Psoas muscle (tissue), 8 donors: ENCODE data around the gene ANKRD6. TPM values are rescaled to one million over a fixed set of nuclear protein-coding genes. Genes with fewer than 3 reads are reported as not detected.

Experiments used
- ATAC-seq, 4 donors: fragments of 200-7000 bp; cut with Tn5 transposase; one replicate each; pipeline ENCODE4 v1.9.1; 2020; ENCODE audit warnings: moderate library complexity in 3 of 4, mild to moderate bottlenecking in 2 of 4
- DNase-seq, 2 donors: peaks; one replicate each; pipeline ENCODE4 v3.0.0-alpha.2; 2020
- H3K27ac ChIP-seq: fragments of 200-600 bp; one replicate; pipeline ENCODE4 v1.8.0; 2022
- H3K27me3 ChIP-seq, 3 donors: fragments of 200-600 bp in 1 of 3; one replicate each; pipeline versions ENCODE4 v1.6.1 to v1.8.0; 2013 to 2022; ENCODE audit warnings: low read length in 2 of 3, mild to moderate bottlenecking in 2 of 3, moderate library complexity in 1 of 3; ENCODE audit not compliant: insufficient read depth in 3 of 3
- H3K36me3 ChIP-seq, 2 donors: fragments of 200-600 bp in 1 of 2; one replicate each; pipeline versions ENCODE4 v1.6.1 to v1.8.0; 2013 to 2022; ENCODE audit warnings: low read depth in 1 of 2, mild to moderate bottlenecking in 1 of 2, moderate library complexity in 1 of 2; ENCODE audit not compliant: insufficient read depth in 1 of 2
- H3K4me1 ChIP-seq: fragments of 200-600 bp; one replicate; pipeline ENCODE4 v1.8.0; 2022
- H3K4me3 ChIP-seq: fragments of 200-600 bp; one replicate; pipeline ENCODE4 v1.8.0; 2022; ENCODE audit warnings: mild to moderate bottlenecking
- H3K9me3 ChIP-seq: fragments of 200-600 bp; one replicate; pipeline ENCODE4 v1.8.0; 2022
- CTCF ChIP-seq: fragments of 200-600 bp; IDR thresholded peaks from one replicate; pipeline ENCODE4 v1.8.0; 2022; ENCODE audit warnings: antibody characterized with exemption
- WGBS, 3 donors: extraction: QIAGEN DNeasy Blood & Tissue Kit; methylation state at CpG; one replicate each; pipeline versions ENCODE4 v1.1.6 to v1.1.7; 2013; 5-methylcytosine and 5-hydroxymethylcytosine counted together
- intact Hi-C, 2 donors: fragments of 100-400 bp; cut with DNase I; formaldehyde crosslinking; loops; one replicate each; pipeline versions ENCODE4 v1.11.0 to v1.14.2; 2022
- polyA plus RNA-seq, 3 donors: library from polyadenylated mRNA; stranded (reverse); fragments of 200-250 nt; gene quantifications; one replicate each; pipeline ENCODE4 v1.2.3, GENCODE V29; 2013
- total RNA-seq, 4 donors: library from RNA; stranded (reverse); fragmentation: NEBNext Ultra II Directional in 2 of 4; extraction: Animal tissue kit (Norgen Biotek cat#: 25700) in 2 of 4; gene quantifications; one replicate each; pipeline versions ENCODE4 v1.2.1 to v1.2.4, GENCODE V29; 2021 to 2023
- donor health status: healthy with polysubstance abuse.
- donor health status: DM: no; HTN: no; CAD: no; lungs with moderate emphysema.
- donor health status: Bipolar disorder and iron deficiency.
- donor health status: healthy.
- donor health status: DM: yes; HTN: yes; CAD: no.
- donor health status: DM: no; HTN: no; CAD: no.
- donor health status: DM: no; HTN: no; CAD: no.
- donor health status: DM: yes; HTN: yes; CAD: no.

ANKRD6 gene
- total and polyA plus RNA-seq, 7 donors = 1.2 to 9.0 (median 2.4) TPM

GRCh38 chr6:89462503-89462902, 29.6 kb downstream of the ANKRD6 start:
- Histone ChIP-seq H3K36me3 (no peaks in the 10 kb centered on the region), H3K9me3 (no peaks in the 10 kb centered on the region), H3K27me3 (no peaks in the 10 kb centered on the region), H3K27ac (no peak overlapping the region), H3K4me1 (no peaks in the 10 kb centered on the region), H3K4me3 (no peak overlapping the region)
- WGBS, 3 donors = 87 to 93% (median 93%) methylated on average over 2 of the region's 2 CpGs
- no peak for DNase-seq
- intact Hi-C loops = no loop called here
- no peak for TF ChIP-seq CTCF
- no peak for ATAC-seq

GRCh38 chr6:89464295-89464694, 31.3 kb downstream of the ANKRD6 start:
- Histone ChIP-seq H3K4me3 (no peak overlapping the region), H3K9me3 (no peaks in the 10 kb centered on the region), H3K27ac (no peak overlapping the region), H3K4me1 (peaks cover 2% of the 10 kb centered on the region), H3K27me3 (no peaks in the 10 kb centered on the region), H3K36me3 (no peaks in the 10 kb centered on the region)
- ATAC-seq = no peak
- TF ChIP-seq CTCF = no peak
- intact Hi-C loops = no loop called here
- no peak for DNase-seq
- 78 to 83% (median 81%) methylated on average over 2 of the region's 2 CpGs for WGBS, 3 donors

GRCh38 chr6:89467437-89467836, 34.5 kb downstream of the ANKRD6 start:
- no peak for TF ChIP-seq CTCF
- peaks cover 5% of the 10 kb centered on the region for H3K4me1 ChIP-seq
- H3K36me3 ChIP-seq = no peaks in the 10 kb centered on the region
- ATAC-seq = no peak
- intact Hi-C loops = no loop called here
- no peak for DNase-seq
- H3K9me3 ChIP-seq = no peaks in the 10 kb centered on the region
- H3K27ac ChIP-seq = no peak overlapping the region
- H3K27me3 ChIP-seq = no peaks in the 10 kb centered on the region
- WGBS, 3 donors = 96 to 100% (median 100%) methylated on average over 1 of the region's 1 CpG
- H3K4me3 ChIP-seq = no peak overlapping the region

- no peak for TF ChIP-seq CTCF
- Histone ChIP-seq H3K27me3 (no peaks in the 10 kb centered on the region), H3K27ac (no peak overlapping the region), H3K4me3 (no peak overlapping the region), H3K36me3 (no peaks in the 10 kb centered on the region), H3K9me3 (no peaks in the 10 kb centered on the region), H3K4me1 (peaks cover 5% of the 10 kb centered on the region)
- no peak for ATAC-seq
- no peak for DNase-seq
- 14 to 35% (median 17%) methylated on average over 1 of the region's 1 CpG for WGBS, 3 donors
- intact Hi-C loops = no loop called here
Measured at GRCh38 chr6:89468998-89469397, 36.0 kb downstream of the ANKRD6 start.

- TF ChIP-seq CTCF = no peak
- intact Hi-C loops = no loop called here
- Histone ChIP-seq H3K27me3 (no peaks in the 10 kb centered on the region), H3K36me3 (no peaks in the 10 kb centered on the region), H3K9me3 (no peaks in the 10 kb centered on the region), H3K4me1 (peaks cover 5% of the 10 kb centered on the region), H3K4me3 (no peak overlapping the region), H3K27ac (no peak overlapping the region)
- DNase-seq = no peak
- no peak for ATAC-seq
- 44 to 61% (median 61%) methylated on average over 4 of the region's 4 CpGs for WGBS, 3 donors
Measured at GRCh38 chr6:89471287-89471867, 38.4 kb downstream of the ANKRD6 start.
